H1 (cell line): Measurements from ENCODE around the gene AWAT2. TPM values are rescaled to one million over a fixed set of nuclear protein-coding genes. Genes with fewer than 3 reads are reported as not detected.

Experiments
- RFX5 ChIP-seq: IDR thresholded peaks from 2 replicates; pipeline ENCODE4 v1.6.1; 2011; ENCODE audit warnings: low read depth, low read length, improper control_type of control experiment, borderline replicate concordance
- SP1 ChIP-seq: IDR thresholded peaks from 2 replicates; pipeline ENCODE4 v1.6.1; 2011; ENCODE audit warnings: low read depth, low read length
- polyA plus RNA-seq, 7 experiments: library from polyadenylated mRNA; depleted of rRNA in 3 of 7; stranded (reverse) in 5 of 7; unstranded in 2 of 7; fragments of >200 nt in 5 of 7; fragments of 200-250 nt in 2 of 7; gene quantifications; 1 replicate in 5 of 7; 2 replicates in 1 of 7; 4 replicates in 1 of 7; pipeline versions ENCODE4 v1.2.1 to v1.2.3, GENCODE V29; 2011 to 2013; ENCODE audit warnings: missing spikeins in 2 of 7, mixed read lengths in 2 of 7
- total RNA-seq: library from RNA; stranded (reverse); fragmentation: NEBNext Ultra II Directional; extraction: Animal tissue kit (Norgen Biotek cat#: 25700); gene quantifications from 2 replicates; pipeline ENCODE4 v1.2.1, GENCODE V29; 2021

Gene AWAT2
- total and polyA plus RNA-seq, 2 of the 8 experiments (the other 6 are each of a cell fraction or from before 2014, with no cell fraction given) = not detected

DNA sequence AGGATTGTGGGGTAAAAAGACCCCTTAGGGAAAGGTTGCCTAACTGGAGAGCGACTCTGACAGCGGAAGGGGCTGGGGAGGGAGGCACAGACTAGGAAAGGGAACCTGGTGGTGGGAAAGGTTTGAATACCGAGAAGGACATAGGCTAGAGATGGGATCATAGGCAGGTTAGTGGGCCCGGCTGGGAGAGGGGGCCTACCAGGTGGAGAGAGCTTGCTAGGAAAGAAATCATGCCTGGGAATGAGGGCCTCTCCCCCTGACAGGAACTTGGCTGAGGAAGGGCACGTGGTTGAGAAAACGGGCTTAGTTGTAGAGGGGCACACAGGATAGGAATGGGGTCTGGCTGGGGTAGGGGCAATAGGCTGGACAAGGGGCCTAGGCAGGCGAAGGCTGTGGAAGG, 16.9 kb upstream of the AWAT2 start (continued):
- no peak for TF ChIP-seq RFX5
- no peak for TF ChIP-seq SP1
- TF ChIP-seq, all 59 proteins: peak for 0
